Inferior parietal cortex (tissue), 1 donor: Measurements from ENCODE around the gene ACACA.

Experiments
- DNase-seq: peaks from one replicate; pipeline ENCODE4 v3.0.0-alpha.2; 2016; ENCODE audit errors: extremely low spot score

ACACA gene

GRCh38 chr17:37068266-37068665, 338.4 kb downstream of the ACACA start:
- no peak for DNase-seq

- no peak for DNase-seq
These were observed 339.0 kb downstream of the ACACA start for GRCh38 chr17:37067555-37068111.

- DNase-seq, result no peak
These were observed 340.0 kb downstream of the ACACA start for GRCh38 chr17:37066322-37067255.

- no peak for DNase-seq
These were observed 340.9 kb downstream of the ACACA start for GRCh38 chr17:37065486-37066321.

GRCh38 chr17:37064956-37065355, 341.7 kb downstream of the ACACA start:
- DNase-seq, result no peak

GRCh38 chr17:37064206-37064605, 342.4 kb downstream of the ACACA start:
- no peak for DNase-seq

GRCh38 chr17:37062021-37062420, 344.6 kb downstream of the ACACA start:
- no peak for DNase-seq

- no peak for DNase-seq
These were observed 345.7 kb downstream of the ACACA start for GRCh38 chr17:37060928-37061327.

GRCh38 chr17:37060094-37060493, 346.5 kb downstream of the ACACA start:
- DNase-seq, result no peak

GRCh38 chr17:37059493-37059892, 347.1 kb downstream of the ACACA start:
- DNase-seq, result no peak

- no peak for DNase-seq
These were observed 350.0 kb downstream of the ACACA start for GRCh38 chr17:37056622-37057021.

GRCh38 chr17:37054894-37055293, 351.7 kb downstream of the ACACA start:
- DNase-seq, result no peak

- DNase-seq, result no peak
These were observed 354.2 kb downstream of the ACACA start for GRCh38 chr17:37052450-37052849.

- no peak for DNase-seq
These were observed 354.8 kb downstream of the ACACA start for GRCh38 chr17:37051833-37052232.

GRCh38 chr17:37051381-37051780, 355.3 kb downstream of the ACACA start:
- DNase-seq, result no peak

- no peak for DNase-seq
These were observed 355.7 kb downstream of the ACACA start for GRCh38 chr17:37050920-37051319.

GRCh38 chr17:37048811-37049210, 357.8 kb downstream of the ACACA start:
- no peak for DNase-seq

GRCh38 chr17:37047631-37048104, 359.0 kb downstream of the ACACA start:
- peak; percentile 94 for DNase-seq

- DNase-seq, result no peak
These were observed 361.2 kb downstream of the ACACA start for GRCh38 chr17:37045351-37045922.

GRCh38 chr17:37043201-37043600, 363.4 kb downstream of the ACACA start:
- DNase-seq, result no peak

- no peak for DNase-seq
These were observed 364.7 kb downstream of the ACACA start for GRCh38 chr17:37041932-37042331.

GRCh38 chr17:37039269-37039668, 367.4 kb downstream of the ACACA start:
- no peak for DNase-seq
